Suprapubic skin (tissue), 4 donors: Measurements from ENCODE around the gene MAP1B. TPM values are rescaled to one million over a fixed set of nuclear protein-coding genes. Genes with fewer than 3 reads are reported as not detected.

Experiments used
- DNase-seq, 2 donors: peaks; one replicate each; pipeline ENCODE4 v3.0.0-alpha.2; 2019; ENCODE audit warnings: low spot score in 2 of 2
- H3K27ac ChIP-seq: fragments of 200-600 bp; sonication (generic); one replicate; pipeline ENCODE4 v1.5.1; 2019
- H3K27me3 ChIP-seq: fragments of 200-600 bp; sonication (generic); one replicate; pipeline ENCODE4 v1.5.1; 2019
- H3K36me3 ChIP-seq: fragments of 200-600 bp; sonication (generic); one replicate; pipeline ENCODE4 v1.5.1; 2019
- H3K4me1 ChIP-seq: fragments of 200-600 bp; sonication (generic); one replicate; pipeline ENCODE4 v1.5.1; 2019
- H3K4me3 ChIP-seq: fragments of 200-600 bp; sonication (generic); one replicate; pipeline ENCODE4 v1.5.1; 2019; ENCODE audit warnings: mild to moderate bottlenecking
- H3K9me3 ChIP-seq: fragments of 200-600 bp; sonication (generic); one replicate; pipeline ENCODE4 v1.5.1; 2019
- CTCF ChIP-seq, 2 donors: fragments of 200-600 bp in 1 of 2; fragments of 450-650 bp in 1 of 2; sonication (generic) in 1 of 2; IDR thresholded peaks; one replicate each; pipeline ENCODE4 v1.5.1; 2016 to 2019; ENCODE audit warnings: antibody characterized with exemption in 2 of 2, mild to moderate bottlenecking in 1 of 2, moderate library complexity in 1 of 2
- EP300 ChIP-seq: sonication (generic); formaldehyde crosslinking; IDR thresholded peaks from one replicate; pipeline ENCODE4 v1.6.1; 2017; ENCODE audit warnings: antibody characterized with exemption
- POLR2A ChIP-seq, 2 donors: fragments of 450-650 bp; IDR thresholded peaks; one replicate each; pipeline ENCODE4 v1.6.1; 2017; ENCODE audit warnings: antibody characterized with exemption in 2 of 2, mild to moderate bottlenecking in 2 of 2, moderate library complexity in 2 of 2
- POLR2AphosphoS5 ChIP-seq, 3 donors: sonication (generic); formaldehyde crosslinking; IDR thresholded peaks; one replicate each; pipeline ENCODE4 v1.6.1; 2017; ENCODE audit warnings: antibody characterized with exemption in 3 of 3
- WGBS: methylation state at CpG from one replicate; pipeline ENCODE4 v1.1.5; 2018; 5-methylcytosine and 5-hydroxymethylcytosine counted together
- total RNA-seq, 4 donors: library from RNA; depleted of rRNA; stranded (reverse); fragments of >200 nt; gene quantifications; one replicate each; pipeline ENCODE4 v1.1.0, GENCODE V29; 2016

The MAP1B gene
- total RNA-seq, 4 donors from 2014 or later, result 38.1 to 172 (median 67.5) TPM

GRCh38 chr5:72184408-72184807, 77.1 kb downstream of the MAP1B start:
- Histone ChIP-seq H3K27me3 (no peaks in the 10 kb centered on the region), H3K36me3 (peaks cover 8% of the 10 kb centered on the region), H3K4me3 (no peak overlapping the region), H3K9me3 (no peaks in the 10 kb centered on the region), H3K27ac (no peak overlapping the region), H3K4me1 (peaks cover 45% of the 10 kb centered on the region)
- TF ChIP-seq EP300 (no peak), POLR2AphosphoS5 (IDR thresholded peaks at IDR 0.05) (no peak), CTCF (IDR thresholded peaks at IDR 0.05) (no peak), POLR2A (IDR thresholded peaks at IDR 0.05) (no peak)
- WGBS, result 96% methylated on average over 3 of the region's 3 CpGs
- no peak for DNase-seq

GRCh38 chr5:72185496-72186329, 78.4 kb downstream of the MAP1B start:
- no peaks in the 10 kb centered on the region for H3K9me3 ChIP-seq
- H3K4me3 ChIP-seq, result no peak overlapping the region
- H3K36me3 ChIP-seq, result peaks cover 8% of the 10 kb centered on the region
- 74% methylated on average over 10 of the region's 10 CpGs for WGBS
- H3K27me3 ChIP-seq, result no peaks in the 10 kb centered on the region
- no peak for TF ChIP-seq EP300
- no peak for TF ChIP-seq CTCF (IDR thresholded peaks at IDR 0.05)
- TF ChIP-seq POLR2A (IDR thresholded peaks at IDR 0.05), result no peak
- TF ChIP-seq POLR2AphosphoS5 (IDR thresholded peaks at IDR 0.05), result no peak
- peaks cover 37% of the 10 kb centered on the region for H3K4me1 ChIP-seq
- no peak for DNase-seq
- H3K27ac ChIP-seq, result peak overlapping the region; percentile 77

GRCh38 chr5:72187388-72188075, 80.3 kb downstream of the MAP1B start:
- WGBS, result 69% methylated on average over 5 of the region's 5 CpGs
- H3K27me3 ChIP-seq, result no peaks in the 10 kb centered on the region
- no peak for TF ChIP-seq POLR2AphosphoS5 (IDR thresholded peaks at IDR 0.05)
- TF ChIP-seq CTCF (IDR thresholded peaks at IDR 0.05), result no peak
- no peak for TF ChIP-seq EP300
- no peak for TF ChIP-seq POLR2A (IDR thresholded peaks at IDR 0.05)
- H3K9me3 ChIP-seq, result no peaks in the 10 kb centered on the region
- H3K4me3 ChIP-seq, result no peak overlapping the region
- H3K4me1 ChIP-seq, result peaks cover 37% of the 10 kb centered on the region
- DNase-seq, result no peak
- peaks cover 8% of the 10 kb centered on the region for H3K36me3 ChIP-seq
- peak overlapping the region; percentile 77 for H3K27ac ChIP-seq

DNA sequence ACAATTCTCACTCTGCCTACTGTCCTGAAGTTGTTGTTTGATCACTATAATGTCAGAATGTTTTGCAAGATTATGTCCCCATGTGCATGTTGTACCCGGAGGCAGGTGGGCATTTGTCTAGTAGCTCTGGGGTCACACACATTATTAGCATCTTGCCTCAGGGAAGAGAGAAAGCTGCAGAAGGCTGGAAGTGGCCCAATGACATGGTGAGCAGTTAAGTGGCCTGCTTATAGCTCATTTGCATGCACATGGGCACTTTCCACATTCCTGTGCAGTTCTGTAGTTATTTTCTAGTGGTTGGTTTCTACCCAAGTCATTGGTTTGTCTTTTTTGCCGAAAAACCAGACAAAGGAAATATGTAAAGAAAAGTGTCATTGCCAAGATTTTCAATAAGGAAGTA, 80.9 kb downstream of the MAP1B start:
- whole genome bisulfite sequencing, result 64% methylated on average over 2 of the region's 2 CpGs

More for the DNA sequence above, 80.9 kb downstream of the MAP1B start:
- Histone ChIP-seq H3K4me3 (no peak overlapping the region), H3K27me3 (no peaks in the 10 kb centered on the region), H3K27ac (peak overlapping the region; percentile 77), H3K9me3 (no peaks in the 10 kb centered on the region), H3K36me3 (peaks cover 8% of the 10 kb centered on the region), H3K4me1 (peaks cover 37% of the 10 kb centered on the region)
- no peak for TF ChIP-seq CTCF (IDR thresholded peaks at IDR 0.05)
- TF ChIP-seq POLR2A (IDR thresholded peaks at IDR 0.05), result no peak
- no peak for TF ChIP-seq EP300
- TF ChIP-seq POLR2AphosphoS5 (IDR thresholded peaks at IDR 0.05), result no peak
- DNase-seq, result no peak
